Ovary (tissue), 3 donors: ENCODE measurements around the gene FAN1.

Experiments used
- POLR2A ChIP-seq: fragments of 450-650 bp; IDR thresholded peaks from one replicate; pipeline ENCODE4 v1.6.1; 2017; ENCODE audit warnings: antibody characterized with exemption, mild to moderate bottlenecking, moderate library complexity
- TF ChIP-seq, protein P1 (sequence below), 3 donors: fragments of 450-650 bp in 2 of 3; fragments of 200-600 bp in 1 of 3; IDR thresholded peaks; one replicate each; pipeline versions ENCODE4 v1.5.1 to v1.8.0; 2016 to 2022; ENCODE audit warnings: antibody characterized with exemption in 3 of 3, mild to moderate bottlenecking in 1 of 3
- donor health status: DM: no; HTN: no; CAD: no.

DNA sequence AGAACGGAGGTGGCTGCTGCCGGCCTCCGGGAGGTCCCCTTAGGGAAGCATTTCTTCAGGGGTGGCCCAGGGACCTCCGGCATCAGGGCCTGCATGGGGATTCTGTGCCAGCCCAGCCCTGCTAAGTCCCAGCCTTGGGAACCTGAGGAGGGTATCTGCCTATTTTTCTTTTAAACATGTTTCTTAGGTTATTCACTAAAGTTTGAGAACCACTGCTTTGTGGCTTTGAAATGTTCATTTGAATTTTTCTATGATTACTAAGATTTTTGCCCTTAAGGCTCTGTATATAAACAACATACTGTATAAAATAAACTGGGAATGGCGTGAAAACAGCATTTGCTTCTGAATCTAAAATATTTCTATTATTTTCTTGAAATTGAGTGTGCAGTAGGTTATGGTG is 24.4 kb downstream of the FAN1 start:
- no peak for TF ChIP-seq POLR2A
- TF ChIP-seq, protein P1, sequence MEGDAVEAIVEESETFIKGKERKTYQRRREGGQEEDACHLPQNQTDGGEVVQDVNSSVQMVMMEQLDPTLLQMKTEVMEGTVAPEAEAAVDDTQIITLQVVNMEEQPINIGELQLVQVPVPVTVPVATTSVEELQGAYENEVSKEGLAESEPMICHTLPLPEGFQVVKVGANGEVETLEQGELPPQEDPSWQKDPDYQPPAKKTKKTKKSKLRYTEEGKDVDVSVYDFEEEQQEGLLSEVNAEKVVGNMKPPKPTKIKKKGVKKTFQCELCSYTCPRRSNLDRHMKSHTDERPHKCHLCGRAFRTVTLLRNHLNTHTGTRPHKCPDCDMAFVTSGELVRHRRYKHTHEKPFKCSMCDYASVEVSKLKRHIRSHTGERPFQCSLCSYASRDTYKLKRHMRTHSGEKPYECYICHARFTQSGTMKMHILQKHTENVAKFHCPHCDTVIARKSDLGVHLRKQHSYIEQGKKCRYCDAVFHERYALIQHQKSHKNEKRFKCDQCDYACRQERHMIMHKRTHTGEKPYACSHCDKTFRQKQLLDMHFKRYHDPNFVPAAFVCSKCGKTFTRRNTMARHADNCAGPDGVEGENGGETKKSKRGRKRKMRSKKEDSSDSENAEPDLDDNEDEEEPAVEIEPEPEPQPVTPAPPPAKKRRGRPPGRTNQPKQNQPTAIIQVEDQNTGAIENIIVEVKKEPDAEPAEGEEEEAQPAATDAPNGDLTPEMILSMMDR (IDR thresholded peaks at IDR 0.05) = no peak
